AG08396 (cell line): ENCODE measurements around the gene B3GALNT1.

ENCODE experiments used
- DNase-seq: peaks from one replicate; pipeline ENCODE4 v3.0.0; 2012; ENCODE audit warnings: low spot score, mixed read lengths

Gene B3GALNT1, protein sequence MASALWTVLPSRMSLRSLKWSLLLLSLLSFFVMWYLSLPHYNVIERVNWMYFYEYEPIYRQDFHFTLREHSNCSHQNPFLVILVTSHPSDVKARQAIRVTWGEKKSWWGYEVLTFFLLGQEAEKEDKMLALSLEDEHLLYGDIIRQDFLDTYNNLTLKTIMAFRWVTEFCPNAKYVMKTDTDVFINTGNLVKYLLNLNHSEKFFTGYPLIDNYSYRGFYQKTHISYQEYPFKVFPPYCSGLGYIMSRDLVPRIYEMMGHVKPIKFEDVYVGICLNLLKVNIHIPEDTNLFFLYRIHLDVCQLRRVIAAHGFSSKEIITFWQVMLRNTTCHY

DNA sequence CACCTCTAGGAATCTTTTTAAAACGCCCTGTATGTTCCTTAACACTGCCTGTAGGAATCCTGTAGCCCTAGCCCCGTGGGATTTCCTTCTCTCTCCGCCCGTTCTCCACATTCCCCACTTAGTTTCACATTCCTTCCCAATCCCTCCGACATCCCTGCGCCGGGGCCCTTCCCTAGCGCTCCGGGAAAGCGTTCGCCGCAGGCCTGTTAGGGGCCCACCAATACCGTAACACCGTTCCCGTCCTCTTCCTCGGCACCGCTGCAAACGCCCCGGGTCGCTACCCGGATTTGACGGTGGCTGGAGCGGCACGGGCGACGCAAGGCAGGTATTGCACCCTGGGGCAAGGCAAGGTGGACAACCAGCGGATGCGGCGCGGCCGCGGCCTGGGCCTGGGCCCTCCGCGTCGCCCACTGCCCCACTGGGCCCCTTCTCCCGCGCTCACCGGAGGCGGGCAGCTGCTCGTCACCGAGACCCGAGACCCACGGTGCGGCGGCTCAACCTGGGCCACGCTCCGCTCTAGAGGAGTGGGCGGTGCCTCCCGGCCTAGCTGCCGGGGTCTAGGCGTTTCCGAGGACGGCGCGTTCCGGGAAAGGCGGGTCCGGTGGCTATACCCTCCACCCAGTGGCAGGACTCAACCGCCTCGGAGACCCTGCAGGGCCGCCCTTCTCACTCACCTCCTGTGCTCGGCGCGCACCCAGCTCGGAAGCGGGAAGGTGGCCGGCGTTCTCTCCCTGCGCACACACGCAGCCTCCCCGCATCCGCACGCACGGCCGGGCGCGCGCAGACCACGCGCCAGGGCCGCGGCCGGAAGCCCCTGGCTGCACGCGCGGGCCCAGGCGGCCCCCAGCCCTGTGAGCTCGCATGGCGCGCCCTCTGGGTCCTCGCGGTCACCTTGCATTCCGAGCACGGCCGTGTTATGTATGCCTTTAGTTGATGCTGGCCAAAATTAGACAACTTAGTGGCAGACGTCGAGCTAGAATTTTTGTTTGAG is at the start of gene B3GALNT1:
TSS of gene B3GALNT1 (minus strand) at position 789 of the 991 bp plus-strand sequence. CDS start 18,595 bp downstream, outside the sequence.
- peak; percentile 62 for DNase-seq

DNA sequence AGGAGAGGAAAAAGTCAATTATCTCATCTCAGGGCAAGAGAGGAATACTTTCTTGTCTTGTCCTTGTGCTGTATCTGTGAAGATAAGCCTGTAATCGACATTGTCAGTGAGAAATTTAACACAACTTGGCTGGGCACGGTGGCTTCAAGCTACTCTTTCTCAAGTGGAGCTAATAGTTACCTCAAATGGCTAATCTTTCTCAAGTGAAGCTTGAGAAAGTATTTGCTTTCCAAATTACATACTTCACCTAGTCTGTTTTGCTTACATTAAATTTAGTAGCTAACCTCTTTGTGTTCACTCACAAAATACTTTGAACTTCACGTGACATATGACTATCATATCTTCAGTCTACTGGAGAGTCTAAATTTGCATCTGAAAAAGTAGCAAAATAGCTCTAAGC is 48.3 kb upstream of the B3GALNT1 start:
- no peak for DNase-seq

DNA sequence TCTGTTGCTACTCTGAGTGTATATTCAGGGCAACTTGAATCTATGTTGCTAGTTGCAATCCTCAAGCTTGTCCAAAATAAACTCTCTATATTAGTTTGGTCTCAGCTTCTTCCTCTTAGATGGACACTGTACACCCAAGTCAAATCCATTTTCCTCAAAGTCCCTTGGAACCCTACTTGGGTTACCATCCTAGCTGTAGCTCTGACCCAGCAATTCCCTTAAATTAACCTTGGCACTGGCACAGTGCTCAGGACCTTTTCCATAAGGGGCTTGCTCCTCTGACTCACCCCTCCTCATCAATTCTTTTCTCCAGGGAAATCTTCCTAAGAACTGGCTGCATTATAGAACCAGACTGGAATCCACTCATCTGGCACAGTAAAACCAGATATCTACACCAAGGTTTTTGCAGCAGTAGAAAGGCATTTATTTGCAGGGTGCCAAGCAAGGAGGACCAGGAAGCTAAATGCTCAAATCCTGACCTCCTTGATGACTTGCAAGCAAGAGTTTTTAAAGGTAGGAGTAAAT is 44.9 kb upstream of the B3GALNT1 start:
- DNase-seq, result no peak

DNA sequence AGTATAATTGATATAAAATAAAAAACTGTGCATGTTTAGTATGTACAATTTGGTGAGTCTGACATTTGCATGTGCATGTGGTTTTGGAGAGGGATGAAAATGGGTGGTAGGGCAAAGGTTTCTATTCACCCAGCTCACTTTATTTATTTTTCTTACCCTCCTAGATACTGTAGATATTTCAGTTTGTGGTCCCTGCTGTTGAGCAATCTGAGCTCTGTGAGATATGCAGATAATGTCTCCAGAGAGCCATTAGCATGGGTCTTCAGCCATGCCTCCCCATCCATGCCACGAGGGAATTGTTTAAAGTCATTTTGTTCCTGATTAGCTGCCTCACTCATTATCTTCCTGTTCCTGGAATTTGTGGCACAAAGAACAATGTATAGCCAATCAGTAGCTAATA is 44.4 kb upstream of the B3GALNT1 start:
- DNase-seq, result no peak

DNA sequence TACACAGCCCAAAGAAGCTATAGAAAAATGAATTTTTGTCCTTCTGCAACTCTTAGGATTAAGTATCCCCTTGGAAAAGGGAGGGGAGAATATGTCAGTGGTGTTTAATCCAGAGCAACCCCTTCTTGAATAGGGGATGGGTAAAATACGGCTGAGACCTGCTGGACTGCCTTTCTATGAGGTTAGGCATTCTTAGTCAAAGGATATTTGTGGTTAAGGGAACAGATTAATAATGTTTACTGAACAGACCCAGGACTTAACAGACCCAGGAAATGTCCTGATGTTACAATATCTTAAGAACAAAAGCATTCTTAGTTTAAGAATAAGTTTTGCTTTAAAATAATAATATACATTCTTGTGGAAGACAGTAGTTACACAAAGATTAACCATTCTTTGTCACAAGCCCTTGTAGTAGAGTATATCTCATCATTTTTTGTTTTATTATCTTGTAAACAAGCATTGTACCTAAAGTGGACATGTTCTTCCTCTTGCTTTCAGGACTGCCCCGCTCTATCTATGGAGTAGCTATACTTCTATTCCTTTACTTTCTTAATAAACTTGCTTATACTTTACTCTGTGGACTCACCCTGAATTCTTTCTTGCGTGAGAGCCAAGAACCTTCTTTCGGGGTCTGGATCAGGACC is 43.8 kb upstream of the B3GALNT1 start:
- DNase-seq, result no peak

DNA sequence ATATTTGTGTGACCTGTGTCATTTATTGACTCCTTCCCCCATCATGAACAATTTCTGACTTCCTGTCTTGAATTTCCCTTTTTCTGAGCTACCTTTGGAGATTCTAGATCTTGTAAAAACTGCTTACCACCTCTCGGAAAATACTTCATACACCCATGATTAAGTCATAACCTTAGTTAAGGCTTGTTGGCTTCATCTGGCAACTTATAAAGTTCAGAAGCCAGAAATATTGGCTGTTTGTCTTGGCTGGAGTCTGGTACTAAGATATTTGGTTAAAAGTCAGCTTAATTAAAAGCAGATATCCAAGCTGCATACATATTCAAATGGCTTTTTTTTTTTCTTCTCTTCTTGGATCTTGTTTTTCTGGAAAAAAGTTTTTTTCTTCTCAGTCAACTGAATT is 37.3 kb upstream of the B3GALNT1 start:
- no peak for DNase-seq

DNA sequence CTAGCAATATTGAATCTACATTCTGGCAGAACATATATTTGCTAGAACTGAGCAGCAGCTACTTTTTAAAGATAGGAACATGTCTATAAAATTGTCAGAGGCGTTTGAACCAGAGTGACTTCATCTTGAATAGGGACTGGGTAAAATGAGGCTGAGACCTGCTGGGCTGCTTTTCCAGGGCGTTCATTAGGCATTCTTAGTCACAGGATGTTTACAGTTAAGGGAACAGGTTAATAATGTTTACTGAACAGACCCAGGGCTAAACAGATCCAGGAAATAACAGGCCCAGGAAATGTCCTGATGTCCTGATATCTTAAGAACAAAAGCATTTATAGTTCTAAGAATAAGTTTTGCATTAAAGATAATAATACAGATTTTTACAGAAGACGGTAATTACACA is 34.5 kb upstream of the B3GALNT1 start:
- no peak for DNase-seq

DNA sequence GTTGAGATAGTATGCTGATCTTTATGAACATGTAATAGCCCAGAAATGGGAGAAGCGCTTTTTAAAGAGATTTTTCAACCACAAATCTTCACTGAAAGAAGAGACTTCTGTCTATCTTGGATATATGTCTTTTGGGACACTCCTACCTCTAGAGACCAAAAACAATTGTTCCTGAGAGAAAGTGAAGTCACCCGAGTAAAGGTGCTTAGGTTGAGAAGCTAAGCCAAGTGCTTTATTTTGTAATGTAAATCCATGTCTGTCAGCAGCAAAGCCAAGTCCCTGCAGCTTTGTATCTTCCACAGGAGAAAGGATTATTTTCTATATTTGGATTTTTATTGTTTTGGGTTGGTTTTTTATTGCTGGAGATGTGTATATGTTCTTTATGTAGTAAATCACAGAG is 32.1 kb upstream of the B3GALNT1 start:
- DNase-seq, result no peak

DNA sequence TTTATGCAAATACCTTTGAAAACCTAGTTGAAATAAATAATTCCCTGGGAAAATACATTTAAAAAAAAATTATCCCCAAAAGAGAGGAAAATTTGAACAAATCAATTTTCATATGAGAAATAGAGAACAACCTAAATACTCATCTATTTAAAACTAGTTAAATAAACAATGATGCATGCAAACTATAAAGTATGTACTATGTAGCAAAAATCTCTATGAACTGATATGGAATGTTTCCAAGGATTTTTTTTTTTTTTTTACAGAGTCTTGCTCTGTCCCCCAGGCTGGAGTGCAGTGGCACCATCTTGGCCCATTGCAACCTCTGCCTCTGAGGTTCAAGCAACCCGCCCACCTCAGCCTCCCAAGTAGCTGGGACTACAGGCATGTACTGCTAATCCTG is 27.2 kb upstream of the B3GALNT1 start:
- no peak for DNase-seq

DNA sequence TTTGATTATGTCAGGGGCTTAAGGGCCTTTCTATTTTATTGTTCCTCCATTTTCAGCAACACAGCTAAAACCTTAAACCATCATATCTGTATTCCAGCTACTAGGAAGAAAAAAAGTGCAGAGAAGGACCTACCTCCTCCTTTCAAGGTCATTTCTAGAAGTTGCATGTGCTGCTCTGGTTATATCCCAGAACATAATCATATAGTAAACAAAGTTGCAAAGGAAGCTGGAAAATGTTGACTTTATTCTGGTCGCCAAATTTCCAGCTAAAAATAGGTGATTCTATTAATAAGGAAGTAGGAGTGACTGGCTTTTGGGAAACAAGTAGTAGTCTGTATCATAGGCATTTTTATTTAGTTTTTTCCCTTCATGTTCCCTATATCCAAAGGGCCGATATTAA is 21.3 kb upstream of the B3GALNT1 start:
- no peak for DNase-seq

DNA sequence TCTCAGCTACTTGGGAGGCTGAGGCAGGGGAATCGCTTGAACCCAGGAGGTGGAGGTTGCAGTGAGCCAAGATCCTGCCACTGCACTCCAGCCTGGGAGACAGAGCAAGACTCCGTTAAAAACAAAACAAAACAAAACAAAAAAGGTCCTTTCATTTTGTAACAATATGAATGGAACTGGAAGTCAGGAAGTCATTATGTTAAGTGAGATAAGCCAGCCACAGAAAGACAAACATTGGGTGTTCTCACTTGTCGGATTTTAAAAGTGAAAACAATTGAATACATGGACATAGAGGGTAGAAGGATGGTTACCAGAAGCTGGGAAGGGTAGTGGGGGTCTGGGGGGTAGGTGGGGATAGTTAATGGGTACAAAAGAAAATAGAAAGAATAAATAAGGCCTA is 12.5 kb upstream of the B3GALNT1 start:
- no peak for DNase-seq

DNA sequence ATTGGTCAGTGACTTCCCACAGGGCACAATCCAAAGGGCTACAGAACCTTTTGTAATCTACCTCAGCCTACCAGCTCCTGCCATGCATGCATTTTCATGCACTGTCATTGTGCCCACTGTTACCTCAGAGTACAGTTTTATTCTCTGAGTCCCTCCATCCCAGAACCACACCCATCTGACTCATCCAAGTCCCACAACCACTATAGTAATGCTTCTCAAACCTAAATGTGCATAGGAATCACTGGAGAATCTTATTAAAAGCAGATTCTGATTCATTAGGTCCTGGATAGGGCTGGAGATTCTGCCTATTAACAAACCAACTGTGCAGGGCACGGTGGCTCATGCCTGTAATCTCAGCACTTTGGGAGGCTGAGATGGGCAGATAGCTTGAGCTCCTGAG is 3.7 kb upstream of the B3GALNT1 start:
- DNase-seq, result peak; percentile 25

DNA sequence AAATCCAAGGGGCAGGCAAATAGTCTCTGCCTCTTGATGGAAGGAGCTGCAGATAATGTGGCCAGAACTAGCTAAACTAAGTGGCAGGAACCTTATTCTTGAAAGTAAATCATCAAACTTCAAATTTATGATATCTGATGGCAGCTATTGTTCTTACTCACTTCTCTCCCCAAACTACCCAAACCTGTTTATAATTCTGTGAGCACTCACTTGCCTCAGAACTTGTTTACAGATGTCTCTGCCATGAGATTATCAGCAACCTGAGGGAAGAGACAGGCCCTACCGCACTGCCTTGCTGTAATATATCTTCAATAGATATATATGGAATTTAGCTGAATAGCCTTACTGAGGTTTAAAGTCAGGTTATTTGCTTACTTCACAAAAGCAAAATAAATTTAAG is 2.2 kb upstream of the B3GALNT1 start:
- DNase-seq, result no peak

DNA sequence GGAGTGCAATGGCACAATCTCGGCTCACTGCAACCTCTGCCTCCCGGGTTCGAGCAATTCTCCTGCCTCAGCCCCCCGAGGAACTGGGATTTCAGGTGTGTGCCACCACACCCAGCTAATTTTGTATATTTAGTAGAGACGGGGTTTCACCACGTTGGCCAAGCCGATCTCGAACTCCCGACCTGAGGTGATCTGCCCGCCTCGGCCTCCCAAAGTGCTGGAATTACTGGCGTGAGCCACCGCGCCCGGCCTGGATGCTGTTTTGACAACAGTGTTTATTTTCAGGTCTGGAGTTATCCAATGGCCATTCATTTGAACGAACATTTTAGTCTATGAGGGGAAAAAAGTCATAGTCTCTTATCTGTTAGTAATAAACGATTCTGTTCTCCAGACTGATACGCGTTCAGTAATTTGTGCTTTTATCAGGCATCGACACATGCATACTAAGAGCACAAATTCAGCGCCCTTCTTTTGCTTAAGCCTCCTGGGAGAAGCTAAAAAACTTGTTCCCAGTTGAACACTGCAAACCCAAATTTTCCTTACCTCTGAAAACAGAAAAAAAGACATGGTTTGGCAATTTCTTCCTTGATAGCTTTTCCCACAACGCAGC is 1.3 kb downstream of the B3GALNT1 start:
- DNase-seq, result no peak

DNA sequence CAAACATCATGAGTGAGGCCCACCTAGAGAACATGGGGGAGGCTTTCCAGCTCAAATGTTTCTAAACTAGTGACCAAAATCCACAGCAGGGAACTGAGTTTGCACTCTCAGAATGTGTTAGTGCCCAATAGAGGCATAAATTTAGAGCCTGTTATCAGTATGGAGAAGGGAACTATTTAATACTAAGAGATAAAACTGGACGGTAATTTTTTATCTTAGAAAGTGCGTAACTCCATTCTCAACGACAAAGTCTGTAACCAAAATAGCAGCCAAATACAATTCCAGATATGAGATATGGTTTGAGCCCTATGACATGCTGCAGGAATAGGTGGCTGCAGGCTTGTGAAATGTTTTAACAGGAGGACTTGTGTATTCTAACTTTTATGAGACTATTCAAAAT is 3.5 kb downstream of the B3GALNT1 start:
- DNase-seq, result no peak

DNA sequence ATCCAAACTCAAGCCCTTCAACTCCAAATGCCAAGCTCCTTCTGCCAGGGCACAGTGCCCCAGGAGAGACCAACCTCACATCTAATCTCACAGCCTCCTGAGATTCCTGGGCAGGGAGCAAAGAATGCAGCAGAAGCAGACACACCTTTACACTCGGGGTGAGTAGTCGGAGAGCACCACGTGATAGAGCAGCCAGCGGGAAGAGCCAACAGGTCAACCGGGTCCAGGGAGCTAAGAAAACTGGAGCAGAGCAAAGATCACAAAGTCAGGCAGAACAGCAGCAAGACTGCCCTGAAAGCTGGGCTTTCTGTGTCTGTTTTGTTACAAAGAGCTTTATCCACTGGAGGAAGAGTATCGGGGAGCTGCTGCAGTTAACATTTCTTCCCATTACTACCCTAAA is 4.2 kb downstream of the B3GALNT1 start:
- DNase-seq, result no peak

DNA sequence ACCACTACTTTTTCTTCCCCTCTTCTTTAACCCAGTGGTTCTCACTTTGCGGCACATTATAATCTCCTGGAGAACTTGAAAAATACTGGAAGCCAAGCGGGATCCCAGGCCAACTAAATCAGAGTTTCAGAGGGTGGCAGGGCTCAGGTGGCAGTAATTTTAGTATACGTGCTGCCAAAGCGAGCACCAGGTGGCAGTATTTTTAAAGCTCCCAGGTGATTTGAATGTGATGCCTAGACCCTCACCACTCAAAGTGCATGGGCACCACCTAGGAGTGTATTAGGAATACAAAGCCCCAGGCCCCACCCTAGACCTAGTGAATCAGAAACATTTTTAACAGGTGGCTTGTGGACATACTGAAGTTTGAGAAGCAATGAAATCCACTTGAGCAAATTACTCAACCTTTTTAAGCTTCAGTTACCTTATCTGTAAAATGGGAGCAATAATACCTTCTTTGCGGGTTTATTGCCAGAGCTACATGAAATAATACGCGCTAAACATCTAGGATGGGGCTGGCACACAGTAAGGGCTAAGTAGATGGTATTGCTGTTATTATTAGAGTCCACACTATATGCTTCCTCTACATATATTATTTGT is 8.3 kb downstream of the B3GALNT1 start:
- no peak for DNase-seq

DNA sequence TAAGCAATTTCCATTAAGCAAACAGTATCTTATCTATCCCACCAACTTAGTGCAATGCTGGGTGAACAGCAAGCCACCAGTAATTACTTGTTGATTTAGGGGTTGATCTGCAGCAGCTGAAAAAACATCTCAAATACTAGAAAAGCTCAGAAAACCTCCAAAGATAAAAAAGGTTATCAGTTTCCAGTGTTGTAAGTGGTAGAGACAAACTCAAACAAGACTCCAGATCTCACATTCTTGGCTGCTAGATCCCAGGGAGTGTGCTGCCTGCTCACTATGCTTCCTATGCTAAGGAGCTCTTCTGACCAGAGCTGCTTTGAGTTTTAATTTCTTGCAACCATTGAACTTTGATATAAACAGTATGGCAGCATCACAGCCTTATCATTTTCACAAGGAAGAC is 11.3 kb downstream of the B3GALNT1 start:
- DNase-seq, result no peak

DNA sequence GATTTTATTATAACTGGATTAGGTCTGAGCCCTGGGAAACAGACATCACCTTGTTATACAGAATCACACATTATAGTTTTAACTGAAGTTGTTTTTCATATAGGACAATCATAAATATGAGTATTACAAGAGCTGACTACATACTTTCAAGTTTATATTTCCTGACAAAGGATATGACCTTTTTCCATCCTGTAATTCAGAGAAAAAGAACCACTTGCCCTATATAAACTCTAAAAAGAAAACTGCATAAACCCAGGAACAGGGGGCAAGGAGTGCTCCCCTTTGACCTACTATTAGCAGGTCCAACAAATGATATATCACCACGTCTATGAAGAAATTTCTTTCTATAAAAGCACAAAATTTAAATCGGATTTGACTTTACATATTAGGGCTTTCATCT is 20.9 kb downstream of the B3GALNT1 start:
- no peak for DNase-seq

DNA sequence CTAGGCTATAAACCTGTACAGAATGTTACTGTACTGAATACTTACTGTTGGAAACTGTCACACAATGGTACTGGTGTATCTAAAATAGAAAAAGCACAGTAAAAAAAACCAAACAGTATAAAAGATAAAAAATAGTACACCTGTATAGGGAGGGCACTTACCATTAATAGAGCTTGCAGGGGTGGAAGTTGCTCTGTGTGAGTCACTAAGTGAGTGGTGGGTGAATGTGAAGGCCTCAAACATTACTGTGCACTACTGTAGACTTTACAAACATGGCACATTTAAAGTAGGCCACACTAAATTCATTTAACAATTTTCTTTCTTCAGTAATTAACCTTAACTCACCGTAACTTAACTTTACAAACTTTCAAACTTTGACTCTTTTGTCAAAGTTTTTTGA is 22.0 kb downstream of the B3GALNT1 start:
- no peak for DNase-seq

DNA sequence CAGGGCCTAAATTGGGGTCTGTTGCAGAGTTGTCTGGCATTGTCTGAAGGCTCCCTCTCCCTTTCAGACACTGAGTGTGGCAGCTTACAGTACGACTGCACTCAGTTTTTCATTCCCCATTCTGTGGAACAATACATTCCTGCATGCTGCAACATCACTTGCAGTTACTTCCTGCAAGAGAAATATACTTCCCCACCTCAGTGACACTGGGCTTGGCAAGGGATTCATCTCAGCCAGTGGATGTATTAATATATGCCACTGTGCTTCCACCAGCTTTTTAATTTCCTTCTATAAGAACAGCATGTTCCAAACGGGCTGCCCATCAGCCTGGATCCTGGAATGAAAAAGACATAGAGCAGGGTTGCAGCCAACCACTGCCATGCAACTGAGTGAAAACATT is 23.1 kb downstream of the B3GALNT1 start:
- DNase-seq, result no peak

DNA sequence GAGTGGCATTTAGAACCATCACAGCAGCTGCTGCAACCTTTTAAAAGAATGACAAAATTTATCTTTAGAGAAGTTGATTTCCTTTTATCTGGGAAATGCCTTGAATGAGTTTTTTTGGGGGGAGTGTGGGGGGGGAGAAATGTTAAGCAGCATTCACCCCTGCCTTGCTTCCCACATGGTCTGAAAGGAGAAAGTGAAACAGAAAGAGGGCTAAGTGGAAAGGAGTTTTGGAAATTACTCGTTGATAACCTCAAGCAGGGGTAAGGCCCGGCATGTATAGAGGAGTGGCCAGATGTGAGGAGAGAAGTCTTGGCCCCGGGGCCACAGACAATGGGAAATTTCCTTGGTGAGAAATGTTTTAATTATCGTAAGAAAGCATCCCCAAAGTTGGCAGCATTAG is 23.5 kb downstream of the B3GALNT1 start:
- no peak for DNase-seq
